ENCODE results near the gene TATDN2. TPM values are rescaled to one million over a fixed set of nuclear protein-coding genes. Genes with fewer than 3 reads are reported as not detected.
"Not testable (repeated sequence)": the region's sequence is repeated elsewhere in the genome, so short reads cannot be mapped to it uniquely, and the experiment has no call there.

TATDN2 gene
- total RNA-seq, 3 donors from 2014 or later: 29.8 to 34.9 (median 34.4) TPM

- intact Hi-C loops (cut with DNase I, micrococcal nuclease): no loop called here
- no peaks in the 10 kb centered on the region for H3K4me1 ChIP-seq (ENCODE audit: low read depth)
- ATAC-seq (peak; percentile 15), DNase-seq (no peak)
- TF ChIP-seq CTCF (IDR thresholded peaks at IDR 0.05): no peak
- H3K4me3 ChIP-seq: no peak overlapping the region
- H3K36me3 ChIP-seq (ENCODE audit: low read depth): no peaks in the 10 kb centered on the region
- no peaks in the 10 kb centered on the region for H3K9me3 ChIP-seq
These were observed 45.8 kb downstream of the TATDN2 start for GRCh38 chr3:10294030-10294586.

- not testable (repeated sequence) for ATAC-seq, DNase-seq
These were observed 49.8 kb downstream of the TATDN2 start for GRCh38 chr3:10298064-10298463.

GRCh38 chr3:10299175-10299574 lies 50.9 kb downstream of the TATDN2 start:
- no peaks in the 10 kb centered on the region for H3K9me3 ChIP-seq
- peaks cover 19% of the 10 kb centered on the region for H3K36me3 ChIP-seq (ENCODE audit: low read depth)
- H3K4me3 ChIP-seq: no peak overlapping the region
- intact Hi-C loops (cut with DNase I, micrococcal nuclease): no loop called here
- TF ChIP-seq CTCF (IDR thresholded peaks at IDR 0.05): no peak
- DNase-seq (no peak), ATAC-seq (no peak)
- no peaks in the 10 kb centered on the region for H3K4me1 ChIP-seq (ENCODE audit: low read depth)

More at GRCh38 chr3:10298064-10298463, 49.8 kb downstream of the TATDN2 start:
- H3K4me3 ChIP-seq; H3K9me3 ChIP-seq; intact Hi-C loops (cut with DNase I, micrococcal nuclease); H3K4me1 ChIP-seq (ENCODE audit: low read depth): not testable (repeated sequence)
- H3K36me3 ChIP-seq (ENCODE audit: low read depth): peaks cover 17% of the 10 kb centered on the region

- H3K9me3 ChIP-seq: no peaks in the 10 kb centered on the region
- H3K36me3 ChIP-seq (ENCODE audit: low read depth): peaks cover 19% of the 10 kb centered on the region
- ATAC-seq: no peak
- no peak for DNase-seq
- TF ChIP-seq CTCF (IDR thresholded peaks at IDR 0.05): no peak
- no peak overlapping the region for H3K4me3 ChIP-seq
- H3K4me1 ChIP-seq (ENCODE audit: low read depth): no peaks in the 10 kb centered on the region
- intact Hi-C loops (cut with DNase I, micrococcal nuclease): no loop called here
These were observed 51.4 kb downstream of the TATDN2 start for GRCh38 chr3:10299679-10300078.

GRCh38 chr3:10300087-10300486 lies 51.8 kb downstream of the TATDN2 start:
- ATAC-seq (no peak), DNase-seq (no peak)
- intact Hi-C loops (cut with DNase I, micrococcal nuclease): no loop called here
- H3K9me3 ChIP-seq: no peaks in the 10 kb centered on the region
- no peak for TF ChIP-seq CTCF (IDR thresholded peaks at IDR 0.05)
- H3K36me3 ChIP-seq (ENCODE audit: low read depth): peaks cover 19% of the 10 kb centered on the region
- H3K4me1 ChIP-seq (ENCODE audit: low read depth): no peaks in the 10 kb centered on the region
- H3K4me3 ChIP-seq: no peak overlapping the region

- intact Hi-C loops (cut with DNase I, micrococcal nuclease): no loop called here
- Histone ChIP-seq H3K4me1 (ENCODE audit: low read depth) (no peaks in the 10 kb centered on the region), H3K4me3 (no peak overlapping the region), H3K36me3 (ENCODE audit: low read depth) (peaks cover 22% of the 10 kb centered on the region), H3K9me3 (no peaks in the 10 kb centered on the region)
- TF ChIP-seq CTCF (IDR thresholded peaks at IDR 0.05): no peak
- DNase-seq (no peak), ATAC-seq (no peak)
These were observed 54.8 kb downstream of the TATDN2 start for GRCh38 chr3:10303105-10303504.
